ENCODE data around the gene CHSY3. TPM values are rescaled to one million over a fixed set of nuclear protein-coding genes. Genes with fewer than 3 reads are reported as not detected.

The CHSY3 gene
- total RNA-seq, 2 donors from 2014 or later, result 0.09 to 2.0 TPM

DNA sequence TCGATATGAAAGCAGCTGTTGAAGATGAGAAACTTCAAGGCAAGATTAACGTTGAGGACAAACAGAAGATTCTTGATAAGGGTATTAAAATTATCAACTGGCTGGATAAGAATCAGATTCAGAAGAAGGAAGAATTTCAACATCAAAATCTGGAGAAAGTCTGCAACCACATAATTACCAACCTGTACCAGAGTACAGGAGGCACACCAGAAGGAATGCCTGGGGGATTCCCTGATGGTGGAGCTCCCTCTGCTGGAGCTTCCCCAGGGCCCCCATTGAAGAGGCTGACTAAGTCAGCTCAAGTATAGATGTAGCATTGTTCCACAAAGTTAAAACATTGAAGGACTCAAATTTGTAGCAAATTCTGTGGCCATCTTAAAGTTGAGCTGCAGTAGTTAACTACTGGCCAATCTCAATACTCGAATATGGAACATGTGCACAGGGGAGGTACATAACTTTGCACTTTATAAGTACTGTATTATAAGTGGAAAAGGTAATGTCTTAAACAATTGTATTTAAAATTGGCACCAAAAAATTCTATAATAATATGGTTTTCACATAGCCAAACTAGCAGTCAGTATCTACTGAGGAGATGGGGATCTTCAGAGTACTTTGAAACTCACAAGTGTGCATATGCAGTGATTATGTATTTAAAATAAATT is 237.5 kb downstream of the CHSY3 start:
- 47% methylated on average over 3 of the region's 3 CpGs for WGBS
- Histone ChIP-seq H3K4me3 (no peak overlapping the region), H3K36me3 (no peaks in the 10 kb centered on the region), H3K27ac (no peak overlapping the region), H3K27me3 (replicated peaks; ENCODE audit: insufficient read depth) (no peaks in the 10 kb centered on the region), H3K9me3 (no peaks in the 10 kb centered on the region), H3K4me1 (replicated peaks) (no peaks in the 10 kb centered on the region)
- intact Hi-C loops (cut with DNase I), result no loop called here
- no peak for DNase-seq (ENCODE audit: low spot score)
- TF ChIP-seq POLR2AphosphoS5 (IDR thresholded peaks at IDR 0.05) (no peak), CTCF (IDR thresholded peaks at IDR 0.05) (no peak), POLR2A (IDR thresholded peaks at IDR 0.05) (no peak)

DNA sequence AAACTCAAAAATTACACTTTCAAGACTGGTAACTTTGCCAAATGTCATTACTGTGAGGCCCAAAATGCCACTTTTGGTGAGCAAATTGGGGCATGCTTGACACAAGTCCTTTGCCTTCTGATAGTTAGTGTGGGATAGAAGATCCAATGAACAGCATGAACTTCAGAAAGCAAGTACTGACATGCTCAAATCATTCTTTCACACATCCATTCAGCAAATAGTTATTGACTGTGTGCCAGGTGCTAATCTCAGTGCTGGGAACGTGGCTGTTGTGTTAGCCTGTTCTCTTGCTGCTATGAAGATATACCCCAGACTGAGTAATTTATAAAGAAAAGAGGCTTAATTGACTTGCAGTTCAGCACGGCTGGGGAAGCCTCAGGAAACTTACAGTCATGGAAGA is 247.0 kb downstream of the CHSY3 start:
- intact Hi-C loops (cut with DNase I), result no loop called here
- no peak for DNase-seq (ENCODE audit: low spot score)
- Histone ChIP-seq H3K27ac (no peak overlapping the region), H3K9me3 (no peaks in the 10 kb centered on the region), H3K27me3 (replicated peaks; ENCODE audit: insufficient read depth) (no peaks in the 10 kb centered on the region), H3K4me3 (no peak overlapping the region), H3K4me1 (replicated peaks) (no peaks in the 10 kb centered on the region), H3K36me3 (no peaks in the 10 kb centered on the region)
- WGBS, result 19% methylated on average over 2 of the region's 2 CpGs
- TF ChIP-seq POLR2A (IDR thresholded peaks at IDR 0.05) (no peak), CTCF (IDR thresholded peaks at IDR 0.05) (no peak), POLR2AphosphoS5 (IDR thresholded peaks at IDR 0.05) (no peak)

- Histone ChIP-seq H3K4me3 (no peak overlapping the region), H3K4me1 (replicated peaks) (no peaks in the 10 kb centered on the region), H3K27me3 (replicated peaks; ENCODE audit: insufficient read depth) (no peaks in the 10 kb centered on the region), H3K36me3 (no peaks in the 10 kb centered on the region), H3K27ac (no peak overlapping the region), H3K9me3 (no peaks in the 10 kb centered on the region)
- TF ChIP-seq POLR2A (IDR thresholded peaks at IDR 0.05) (no peak), CTCF (IDR thresholded peaks at IDR 0.05) (no peak), POLR2AphosphoS5 (IDR thresholded peaks at IDR 0.05) (no peak)
- DNase-seq (ENCODE audit: low spot score), result no peak
- WGBS, result 49% methylated on average over 5 of the region's 5 CpGs
- intact Hi-C loops (cut with DNase I), result no loop called here
Measured at GRCh38 chr5:130155345-130156011, 251.2 kb downstream of the CHSY3 start.

GRCh38 chr5:130158036-130158435 is 253.8 kb downstream of the CHSY3 start:
- Histone ChIP-seq H3K4me1 (replicated peaks) (no peaks in the 10 kb centered on the region), H3K27me3 (replicated peaks; ENCODE audit: insufficient read depth) (no peaks in the 10 kb centered on the region), H3K4me3 (no peak overlapping the region), H3K27ac (no peak overlapping the region), H3K9me3 (no peaks in the 10 kb centered on the region), H3K36me3 (no peaks in the 10 kb centered on the region)
- DNase-seq (ENCODE audit: low spot score), result no peak
- intact Hi-C loops (cut with DNase I), result no loop called here
- WGBS, result 72% methylated on average over 3 of the region's 3 CpGs
- TF ChIP-seq CTCF (IDR thresholded peaks at IDR 0.05) (no peak), POLR2A (IDR thresholded peaks at IDR 0.05) (no peak), POLR2AphosphoS5 (IDR thresholded peaks at IDR 0.05) (no peak)

DNA sequence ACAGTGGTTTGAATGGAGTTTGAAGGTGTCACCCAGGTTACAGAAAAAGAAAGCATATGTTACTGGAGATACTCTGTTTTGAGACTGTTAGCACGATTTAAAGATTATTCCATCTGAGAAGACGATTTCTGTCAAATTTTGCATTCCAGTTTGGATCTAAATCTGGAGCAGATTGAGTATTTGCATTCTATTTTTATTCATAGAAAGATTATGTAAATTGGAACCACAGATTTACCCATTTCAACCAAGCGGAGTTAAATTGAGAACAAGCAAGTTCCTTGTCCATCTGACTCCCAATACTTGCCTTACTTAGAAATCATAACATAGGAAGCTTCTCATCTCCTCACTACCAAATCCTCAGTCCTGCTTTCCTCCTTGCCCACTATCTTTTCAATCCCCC is 255.7 kb downstream of the CHSY3 start:
- H3K9me3 ChIP-seq, result no peaks in the 10 kb centered on the region
- intact Hi-C loops (cut with DNase I), result loop anchor here (5.0 kb wide), 1 partner anchor 83 kb away; no protein-coding TSS in a partner anchor
- H3K4me3 ChIP-seq, result no peak overlapping the region
- H3K27ac ChIP-seq, result no peak overlapping the region
- no peak for DNase-seq (ENCODE audit: low spot score)
- H3K4me1 ChIP-seq (replicated peaks), result no peaks in the 10 kb centered on the region
- TF ChIP-seq CTCF (IDR thresholded peaks at IDR 0.05) (no peak), POLR2AphosphoS5 (IDR thresholded peaks at IDR 0.05) (no peak)
- 88% methylated on average over 3 of the region's 3 CpGs for WGBS
- H3K27me3 ChIP-seq (replicated peaks; ENCODE audit: insufficient read depth), result no peaks in the 10 kb centered on the region
- no peaks in the 10 kb centered on the region for H3K36me3 ChIP-seq
